Common myeloid progenitor, CD34-positive (primary cell): ENCODE results near the gene FCHO2.

Experiments
- CTCF ChIA-PET: fragments of 350-600 bp; sonication (Branson Sonifier 250); formaldehyde crosslinking; loops from one replicate; lab custom pipeline; 2021; ENCODE audit warnings: antibody characterized with exemption; lab: Charles Lee
- POLR2A ChIA-PET: fragments of 350-600 bp; sonication (Branson Sonifier 250); formaldehyde crosslinking; loops from one replicate; lab custom pipeline; 2021; ENCODE audit warnings: antibody characterized with exemption; lab: Charles Lee
- DNase-seq, 3 donors: peaks; one replicate each; pipeline versions ENCODE4 v3.0.0 to v3.0.0-alpha.2; 2013
- H3K27ac ChIP-seq, 2 experiments: 1 replicate in 1 of 2; 2 replicates in 1 of 2; pipeline ENCODE4 v1.7.0; 2013; ENCODE audit warnings: inconsistent platforms in 2 of 2, low read length in 2 of 2, mild to moderate bottlenecking in 2 of 2, low read depth in 1 of 2, moderate library complexity in 1 of 2; ENCODE audit not compliant: severe bottlenecking in 2 of 2, insufficient read depth in 1 of 2, poor library complexity in 1 of 2
- H3K27me3 ChIP-seq, 5 experiments: replicated peaks in 2 of 5; 1 replicate in 3 of 5; 2 replicates in 2 of 5; pipeline versions ENCODE4 v1.6.1 to v1.7.0; 2013; ENCODE audit warnings: low read length in 4 of 5, mild to moderate bottlenecking in 2 of 5, moderate library complexity in 2 of 5, inconsistent platforms in 1 of 5; ENCODE audit not compliant: insufficient read depth in 5 of 5, control insufficient read depth in 4 of 5
- H3K36me3 ChIP-seq, 4 experiments: 1 replicate in 2 of 4; 2 replicates in 2 of 4; pipeline versions ENCODE4 v1.6.1 to v1.7.0; 2013; ENCODE audit warnings: low read length in 3 of 4, control low read depth in 1 of 4, mild to moderate bottlenecking in 1 of 4; ENCODE audit not compliant: control insufficient read depth in 4 of 4, insufficient read depth in 4 of 4
- H3K4me1 ChIP-seq, 4 experiments: 1 replicate in 3 of 4; 2 replicates in 1 of 4; pipeline versions ENCODE4 v1.6.1 to v1.7.1; 2013; ENCODE audit warnings: low read length in 3 of 4, mild to moderate bottlenecking in 3 of 4, control low read depth in 1 of 4, inconsistent platforms in 1 of 4, moderate library complexity in 1 of 4; ENCODE audit not compliant: control insufficient read depth in 4 of 4, insufficient read depth in 4 of 4; ENCODE audit errors: control extremely low read depth in 1 of 4
- H3K4me3 ChIP-seq, 7 experiments: 1 replicate in 4 of 7; 2 replicates in 3 of 7; pipeline versions ENCODE4 v1.5.1 to v1.7.0; 2013; ENCODE audit warnings: mild to moderate bottlenecking in 7 of 7, low read length in 6 of 7, moderate library complexity in 6 of 7, inconsistent platforms in 2 of 7, low read depth in 2 of 7, control low read depth in 1 of 7; ENCODE audit not compliant: insufficient read depth in 4 of 7, control insufficient read depth in 1 of 7; ENCODE audit errors: extremely low read depth in 1 of 7
- H3K9me3 ChIP-seq, 5 experiments: 1 replicate in 4 of 5; 2 replicates in 1 of 5; pipeline versions ENCODE4 v1.6.1 to v1.7.1; 2013; ENCODE audit warnings: low read length in 4 of 5, mild to moderate bottlenecking in 2 of 5, inconsistent platforms in 1 of 5, low read depth in 1 of 5, moderate library complexity in 1 of 5; ENCODE audit not compliant: control insufficient read depth in 4 of 5, insufficient read depth in 2 of 5; ENCODE audit errors: control extremely low read depth in 1 of 5
- whole genome bisulfite sequencing: methylation state at CpG from one replicate; pipeline ENCODE4 v1.1.5; 2013; ENCODE audit not compliant: insufficient coverage; 5-methylcytosine and 5-hydroxymethylcytosine counted together

FCHO2 gene

DNA sequence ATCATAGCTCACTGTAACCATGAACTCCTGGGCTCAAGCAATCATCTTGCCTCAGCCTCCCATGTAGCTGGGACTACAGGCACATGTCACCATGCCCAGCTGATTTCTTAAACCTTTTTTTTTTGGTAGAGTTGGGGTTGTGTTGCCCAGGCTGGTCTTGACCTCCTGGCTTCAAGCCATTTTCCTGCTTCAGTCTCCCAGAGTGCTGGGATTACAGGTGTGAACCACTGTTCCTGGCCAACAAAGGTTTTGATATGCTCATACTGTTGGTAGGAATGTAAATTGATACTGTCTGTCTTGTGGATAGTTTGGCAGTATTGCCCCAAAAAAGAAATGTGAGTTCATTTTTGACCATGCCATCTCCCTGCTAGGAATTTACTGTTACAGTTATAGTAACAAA is 87.2 kb downstream of the FCHO2 start:
- no peak overlapping the region for H3K4me3 ChIP-seq
- CTCF ChIA-PET: no interaction called here
- no peaks in the 10 kb centered on the region for H3K27me3 ChIP-seq
- peaks cover 0 to 14% (median 3%) of the 10 kb centered on the region in 4 experiments for H3K36me3 ChIP-seq
- H3K9me3 ChIP-seq: peaks cover 0 to 10% (median 0%) of the 10 kb centered on the region in 5 experiments
- peaks cover 0 to 4% (median 3%) of the 10 kb centered on the region in 4 experiments for H3K4me1 ChIP-seq
- DNase-seq: no peak
- POLR2A ChIA-PET: no interaction called here
- no peak overlapping the region for H3K27ac ChIP-seq

- no peak overlapping the region for H3K4me3 ChIP-seq
- peaks cover 0 to 10% (median 0%) of the 10 kb centered on the region in 5 experiments for H3K9me3 ChIP-seq
- H3K27ac ChIP-seq: no peak overlapping the region
- H3K36me3 ChIP-seq: peaks cover 0 to 14% (median 3%) of the 10 kb centered on the region in 4 experiments
- DNase-seq: no peak
- CTCF ChIA-PET: no interaction called here
- no peaks in the 10 kb centered on the region for H3K4me1 ChIP-seq
- POLR2A ChIA-PET: no interaction called here
- no peaks in the 10 kb centered on the region for H3K27me3 ChIP-seq
Observed at GRCh38 chr5:73044546-73044945, 88.7 kb downstream of the FCHO2 start.

DNA sequence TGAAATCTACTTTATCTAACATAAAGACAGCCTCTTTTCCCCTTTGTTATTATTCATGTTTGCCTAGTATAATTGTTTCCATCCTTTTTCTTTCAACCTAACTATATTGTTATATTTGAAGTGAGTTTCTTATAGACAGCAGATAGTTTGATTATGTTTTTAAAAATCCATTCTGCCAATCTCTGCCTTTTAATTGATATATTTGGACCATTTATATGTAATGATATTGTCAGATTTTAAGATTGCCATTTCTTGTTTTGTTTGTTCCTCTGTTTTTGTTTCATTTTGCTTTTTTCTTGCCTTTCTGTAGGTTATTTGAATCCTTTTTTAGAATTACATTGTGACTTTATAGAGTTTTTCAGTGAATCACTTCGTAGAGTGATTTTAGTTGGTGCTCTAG is 89.8 kb downstream of the FCHO2 start:
- WGBS: no CpG with 5 or more reads among the region's 1 CpG

GRCh38 chr5:73061593-73061992 is 105.8 kb downstream of the FCHO2 start:
- H3K4me3 ChIP-seq: no peak overlapping the region
- H3K9me3 ChIP-seq: no peaks in the 10 kb centered on the region
- no peak for DNase-seq
- POLR2A ChIA-PET: no interaction called here
- H3K36me3 ChIP-seq: peaks cover 0 to 6% (median 2%) of the 10 kb centered on the region in 4 experiments
- CTCF ChIA-PET: no interaction called here
- H3K4me1 ChIP-seq: no peaks in the 10 kb centered on the region
- H3K27me3 ChIP-seq: no peaks in the 10 kb centered on the region
- 100% methylated on average over 1 of the region's 2 CpGs for WGBS
- no peak overlapping the region for H3K27ac ChIP-seq

More for the DNA sequence above, 89.8 kb downstream of the FCHO2 start:
- no peak overlapping the region for H3K27ac ChIP-seq
- no peaks in the 10 kb centered on the region for H3K4me1 ChIP-seq
- peaks cover 0 to 17% (median 5%) of the 10 kb centered on the region in 4 experiments for H3K36me3 ChIP-seq
- H3K27me3 ChIP-seq: no peaks in the 10 kb centered on the region
- POLR2A ChIA-PET: no interaction called here
- no peak overlapping the region for H3K4me3 ChIP-seq
- CTCF ChIA-PET: no interaction called here
- peaks cover 0 to 10% (median 0%) of the 10 kb centered on the region in 5 experiments for H3K9me3 ChIP-seq
- no peak for DNase-seq

- H3K27me3 ChIP-seq: no peaks in the 10 kb centered on the region
- peaks cover 0 to 14% (median 8%) of the 10 kb centered on the region in 4 experiments for H3K36me3 ChIP-seq
- DNase-seq: no peak
- no peaks in the 10 kb centered on the region for H3K4me1 ChIP-seq
- 80% methylated on average over 1 of the region's 2 CpGs for WGBS
- CTCF ChIA-PET: no interaction called here
- H3K9me3 ChIP-seq: no peaks in the 10 kb centered on the region
- H3K4me3 ChIP-seq: no peak overlapping the region
- no peak overlapping the region for H3K27ac ChIP-seq
- POLR2A ChIA-PET: no interaction called here
Observed at GRCh38 chr5:73066466-73066865, 110.6 kb downstream of the FCHO2 start.

- WGBS: no CpG with 5 or more reads among the region's 1 CpG
- DNase-seq: no peak
- H3K27ac ChIP-seq: no peak overlapping the region
- no peaks in the 10 kb centered on the region for H3K9me3 ChIP-seq
- ChIA-PET POLR2A (interaction anchor here (0.6 kb wide), 1 partner anchor 484 kb away, joined by 4 read pairs; no protein-coding TSS in a partner anchor), CTCF (interaction anchor here (0.7 kb wide), 1 partner anchor 1841 kb away, joined by 3 read pairs; no protein-coding TSS in a partner anchor)
- H3K4me1 ChIP-seq: no peaks in the 10 kb centered on the region
- H3K36me3 ChIP-seq: peaks cover 0 to 14% (median 8%) of the 10 kb centered on the region in 4 experiments
- no peak overlapping the region for H3K4me3 ChIP-seq
- no peaks in the 10 kb centered on the region for H3K27me3 ChIP-seq
Observed at GRCh38 chr5:73067213-73067612, 111.4 kb downstream of the FCHO2 start.

- no peak for DNase-seq
- Histone ChIP-seq H3K27me3 (no peaks in the 10 kb centered on the region), H3K27ac (no peak overlapping the region), H3K36me3 (peaks cover 0 to 19% (median 2%) of the 10 kb centered on the region in 4 experiments), H3K9me3 (no peaks in the 10 kb centered on the region), H3K4me3 (no peak overlapping the region), H3K4me1 (no peaks in the 10 kb centered on the region)
- no CpG with 5 or more reads among the region's 4 CpGs for WGBS
- CTCF ChIA-PET: no interaction called here
- POLR2A ChIA-PET: no interaction called here
Observed at GRCh38 chr5:73081093-73081492, 125.3 kb downstream of the FCHO2 start.
